B cell (primary cell): ENCODE measurements around the gene CTSH.

Experiments used
- EZH2 ChIP-seq: IDR thresholded peaks from 2 replicates; pipeline ENCODE4 v1.6.1; 2012; ENCODE audit warnings: borderline replicate concordance, low read depth, mild to moderate bottlenecking, moderate library complexity, low read length; ENCODE audit not compliant: insufficient read depth, poor library complexity, severe bottlenecking
- TF ChIP-seq, protein P1 (sequence below): fragments of 200-600 bp; IDR thresholded peaks from one replicate; pipeline ENCODE4 v1.8.0; 2022; ENCODE audit warnings: antibody characterized with exemption, mild to moderate bottlenecking

DNA sequence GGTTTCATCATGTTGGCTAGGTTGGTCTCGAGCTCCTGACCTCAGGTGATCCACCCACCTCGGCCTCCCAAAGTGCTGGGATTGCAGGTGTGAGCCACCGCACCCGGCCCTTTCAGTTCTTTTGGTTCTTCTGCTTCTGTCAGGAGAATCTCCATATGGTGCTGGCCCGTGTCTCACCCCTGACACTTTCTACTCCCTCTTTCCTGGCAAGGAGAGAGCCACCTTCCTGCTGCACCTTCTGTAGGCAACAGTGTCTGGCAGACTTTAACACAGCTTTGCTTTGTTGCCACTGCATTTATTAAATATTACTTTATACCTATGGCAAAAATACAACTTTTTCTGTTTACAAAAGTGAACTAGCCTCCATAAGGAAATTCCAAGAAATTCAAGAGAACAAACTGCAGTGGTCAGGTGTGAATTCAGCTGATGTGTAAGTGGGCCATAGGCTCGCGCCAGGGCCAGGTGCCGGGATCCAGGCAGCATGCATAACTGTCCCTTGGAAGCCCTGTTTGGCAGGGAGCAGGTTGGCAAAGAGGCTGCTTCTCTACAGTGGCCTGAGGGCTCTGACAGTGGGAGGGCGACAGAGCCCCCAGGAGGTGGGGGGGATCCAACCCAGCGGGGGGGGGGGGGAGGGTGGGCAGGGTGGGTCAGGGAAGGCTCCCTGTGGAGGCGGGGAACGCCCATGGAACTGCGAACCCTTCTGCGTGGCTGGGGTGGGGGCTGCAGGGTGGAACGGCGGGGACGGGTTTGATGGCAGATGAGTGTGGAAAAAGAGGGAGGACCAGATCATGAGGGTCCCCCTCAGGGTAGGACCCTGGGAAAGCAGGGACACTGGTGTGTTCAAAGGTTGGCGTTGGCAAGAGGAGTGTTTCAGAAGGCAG lies 21.1 kb downstream of the CTSH start:
- TF ChIP-seq, protein P1, sequence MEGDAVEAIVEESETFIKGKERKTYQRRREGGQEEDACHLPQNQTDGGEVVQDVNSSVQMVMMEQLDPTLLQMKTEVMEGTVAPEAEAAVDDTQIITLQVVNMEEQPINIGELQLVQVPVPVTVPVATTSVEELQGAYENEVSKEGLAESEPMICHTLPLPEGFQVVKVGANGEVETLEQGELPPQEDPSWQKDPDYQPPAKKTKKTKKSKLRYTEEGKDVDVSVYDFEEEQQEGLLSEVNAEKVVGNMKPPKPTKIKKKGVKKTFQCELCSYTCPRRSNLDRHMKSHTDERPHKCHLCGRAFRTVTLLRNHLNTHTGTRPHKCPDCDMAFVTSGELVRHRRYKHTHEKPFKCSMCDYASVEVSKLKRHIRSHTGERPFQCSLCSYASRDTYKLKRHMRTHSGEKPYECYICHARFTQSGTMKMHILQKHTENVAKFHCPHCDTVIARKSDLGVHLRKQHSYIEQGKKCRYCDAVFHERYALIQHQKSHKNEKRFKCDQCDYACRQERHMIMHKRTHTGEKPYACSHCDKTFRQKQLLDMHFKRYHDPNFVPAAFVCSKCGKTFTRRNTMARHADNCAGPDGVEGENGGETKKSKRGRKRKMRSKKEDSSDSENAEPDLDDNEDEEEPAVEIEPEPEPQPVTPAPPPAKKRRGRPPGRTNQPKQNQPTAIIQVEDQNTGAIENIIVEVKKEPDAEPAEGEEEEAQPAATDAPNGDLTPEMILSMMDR, result no peak
- TF ChIP-seq EZH2, result no peak
